HK-2 (cell line): Measurements from ENCODE around the gene PDLIM1.

Experiments
- DNase-seq: peaks from one replicate; pipeline ENCODE4 v3.0.0-alpha.2; 2018; ENCODE audit not compliant: unreplicated experiment

The PDLIM1 gene

DNA sequence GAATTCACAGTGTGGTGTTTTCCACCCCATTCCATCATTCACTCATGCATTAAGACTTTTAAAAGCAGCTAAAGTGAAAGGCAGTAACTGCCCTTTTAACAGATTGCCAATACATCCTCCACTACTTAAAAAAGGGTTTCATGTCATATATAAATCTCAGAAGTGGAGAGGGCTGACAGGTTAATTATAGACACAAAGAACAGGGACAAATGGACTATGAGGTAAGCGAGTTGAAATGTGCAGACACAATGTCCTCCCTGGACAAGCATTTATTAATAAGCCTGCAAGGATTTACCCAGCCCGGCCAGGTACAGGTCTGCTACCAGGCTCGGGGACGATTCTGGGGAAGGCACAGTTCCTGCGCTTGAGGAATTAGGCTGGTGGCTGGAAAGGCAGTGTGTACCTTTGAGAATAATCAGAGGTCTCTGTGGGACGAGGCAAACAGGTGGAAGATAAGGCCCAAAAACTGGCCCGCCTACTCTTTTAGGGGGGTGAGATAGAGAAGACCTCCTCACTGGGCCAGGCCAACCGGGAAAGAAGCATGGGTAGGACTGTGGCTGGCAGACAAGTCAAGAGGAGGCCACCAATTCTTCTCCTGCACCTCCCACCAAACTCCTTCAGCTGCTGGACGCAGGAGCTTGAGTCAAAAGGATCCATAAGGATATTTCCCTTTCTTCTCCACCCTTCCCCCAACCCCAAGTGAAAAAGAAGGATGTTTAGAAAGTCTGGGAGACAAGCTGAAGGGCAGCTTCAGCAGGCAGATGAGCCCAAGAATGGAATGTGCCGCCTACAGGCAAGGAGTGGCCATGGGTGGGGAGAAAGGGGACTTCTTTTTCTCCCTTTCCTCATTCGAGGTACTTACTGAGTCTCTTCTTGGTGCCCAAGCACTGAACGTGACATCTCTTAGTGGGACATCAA is 1.5 kb downstream of the PDLIM1 start:
- no peak for DNase-seq

DNA sequence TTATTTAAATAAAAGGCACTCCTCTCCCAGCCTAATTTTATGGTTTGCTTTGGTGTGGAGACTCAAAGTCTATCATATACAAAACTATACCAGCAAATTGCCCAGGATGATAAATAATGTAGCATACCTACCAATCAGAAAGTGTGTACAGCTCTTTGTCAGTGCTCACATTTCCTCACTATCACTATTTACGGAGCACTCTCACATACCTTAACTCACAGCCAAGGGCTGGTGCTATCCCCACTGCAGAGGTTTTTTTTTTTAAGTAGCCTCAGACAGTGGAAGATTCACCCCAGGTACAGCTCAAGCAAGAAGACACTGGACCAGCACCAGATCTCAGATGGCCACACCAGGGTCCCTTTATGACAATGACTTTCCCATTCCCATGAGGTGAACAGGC is 2.5 kb downstream of the PDLIM1 start:
- DNase-seq: no peak

DNA sequence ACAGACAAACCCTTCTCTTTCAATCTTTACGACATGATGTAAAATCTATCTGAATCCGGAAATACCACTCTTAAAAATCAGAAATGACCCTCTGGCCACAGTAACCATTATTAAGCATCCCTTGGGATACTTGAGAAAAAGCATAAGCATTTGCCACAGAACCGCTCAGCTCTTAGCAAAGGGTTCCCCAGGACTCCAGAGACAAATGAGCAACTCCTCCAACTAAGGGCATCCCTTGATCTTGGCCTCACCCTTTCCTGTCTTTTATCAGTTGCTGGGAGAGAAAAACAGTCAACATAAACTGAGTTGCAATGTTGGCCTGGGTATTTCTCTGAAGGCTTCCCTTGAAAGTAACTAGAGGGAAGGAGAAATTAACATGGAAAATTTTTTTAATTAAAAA is 3.5 kb downstream of the PDLIM1 start:
- no peak for DNase-seq

- DNase-seq: no peak
These were observed 4.1 kb downstream of the PDLIM1 start for GRCh38 chr10:95286707-95287106.

- DNase-seq: no peak
These were observed 5.2 kb downstream of the PDLIM1 start for GRCh38 chr10:95285556-95285955.

- no peak for DNase-seq
These were observed 6.0 kb downstream of the PDLIM1 start for GRCh38 chr10:95284807-95285206.

DNA sequence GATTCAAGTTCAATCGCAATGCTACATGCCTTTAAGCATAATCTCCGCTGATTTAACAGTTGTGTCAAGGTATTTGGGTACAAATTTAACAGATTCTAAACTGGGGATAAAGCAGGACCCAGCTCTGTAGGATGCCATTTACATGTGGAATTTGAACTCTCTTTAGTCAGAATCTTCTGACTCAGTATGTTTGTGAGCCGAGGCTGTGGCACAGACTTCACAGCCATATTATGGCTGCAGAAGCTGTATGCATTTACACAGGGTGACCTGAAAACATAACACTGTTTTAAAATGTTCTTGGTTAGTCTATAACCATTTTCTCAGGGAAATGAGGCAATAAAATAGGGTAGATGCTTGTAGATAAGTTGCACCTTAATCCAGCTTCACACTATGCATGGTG is 8.7 kb downstream of the PDLIM1 start:
- no peak for DNase-seq

GRCh38 chr10:95281206-95281605 is 9.6 kb downstream of the PDLIM1 start:
- no peak for DNase-seq

- DNase-seq: no peak
These were observed 10.2 kb downstream of the PDLIM1 start for GRCh38 chr10:95280637-95281036.

GRCh38 chr10:95279042-95279820 is 11.6 kb downstream of the PDLIM1 start:
- no peak for DNase-seq

DNA sequence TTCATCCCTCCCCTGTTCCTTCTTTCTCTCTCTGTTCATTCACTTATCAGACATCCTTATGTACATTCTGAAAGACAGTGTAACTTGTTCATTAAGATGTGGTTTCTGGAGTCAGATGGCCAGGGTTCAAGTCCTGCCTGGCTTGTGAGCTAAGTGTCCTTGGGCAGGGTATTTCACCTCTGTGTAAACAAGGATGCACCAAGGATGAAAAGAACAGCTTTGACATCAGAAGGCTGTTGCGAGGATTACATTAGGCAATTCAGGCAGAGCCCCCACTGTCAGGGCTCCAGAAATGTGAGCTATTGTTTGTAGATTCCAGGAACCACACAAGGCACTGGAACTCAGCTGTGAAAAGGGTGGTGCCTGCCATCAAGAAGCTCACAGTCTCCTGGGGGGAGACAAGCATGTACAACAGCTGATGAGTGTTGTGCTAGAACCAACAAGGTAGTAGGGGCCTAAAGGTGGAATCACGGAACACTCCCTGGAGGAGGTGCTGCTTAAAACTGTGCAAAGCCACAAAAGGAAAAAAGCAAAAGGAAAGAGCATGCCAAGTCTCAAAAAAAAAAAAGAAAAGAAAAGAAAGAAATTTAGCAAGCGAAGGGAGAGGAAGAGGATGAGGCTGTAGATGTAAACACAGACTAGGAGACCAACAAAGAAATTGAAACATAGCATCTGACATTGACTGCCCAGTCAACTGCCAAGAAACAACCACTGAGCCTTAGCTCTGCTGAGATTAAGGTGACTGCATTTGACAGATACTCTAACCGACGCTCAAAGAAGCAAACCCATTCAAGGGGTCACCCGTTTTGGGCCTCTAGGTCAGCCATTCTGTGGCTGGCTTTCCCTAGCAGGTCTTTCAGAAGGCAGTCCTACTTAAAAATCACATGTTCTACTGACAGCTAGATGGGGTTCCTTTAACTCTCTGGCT is 12.5 kb downstream of the PDLIM1 start:
- no peak for DNase-seq

DNA sequence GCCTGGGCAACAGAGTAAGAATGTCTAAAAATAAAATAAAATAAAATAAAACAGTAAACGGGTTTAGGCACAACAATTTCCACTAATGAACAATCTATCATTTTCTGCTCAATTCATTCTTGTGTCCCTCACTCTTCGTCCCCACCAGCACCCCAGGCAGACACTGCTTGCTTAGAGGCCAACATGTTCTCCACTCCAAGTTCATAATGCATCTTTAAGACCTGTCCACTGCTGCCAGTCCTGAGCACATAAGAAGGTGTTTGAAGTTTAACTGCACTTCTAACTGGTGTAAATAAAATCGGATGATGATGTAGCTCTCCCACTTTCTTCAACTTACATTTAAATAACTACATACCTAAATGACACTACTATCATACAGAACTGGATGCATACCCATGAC is 13.2 kb downstream of the PDLIM1 start:
- DNase-seq: no peak

- DNase-seq: no peak
These were observed 13.6 kb downstream of the PDLIM1 start for GRCh38 chr10:95277201-95277570.

DNA sequence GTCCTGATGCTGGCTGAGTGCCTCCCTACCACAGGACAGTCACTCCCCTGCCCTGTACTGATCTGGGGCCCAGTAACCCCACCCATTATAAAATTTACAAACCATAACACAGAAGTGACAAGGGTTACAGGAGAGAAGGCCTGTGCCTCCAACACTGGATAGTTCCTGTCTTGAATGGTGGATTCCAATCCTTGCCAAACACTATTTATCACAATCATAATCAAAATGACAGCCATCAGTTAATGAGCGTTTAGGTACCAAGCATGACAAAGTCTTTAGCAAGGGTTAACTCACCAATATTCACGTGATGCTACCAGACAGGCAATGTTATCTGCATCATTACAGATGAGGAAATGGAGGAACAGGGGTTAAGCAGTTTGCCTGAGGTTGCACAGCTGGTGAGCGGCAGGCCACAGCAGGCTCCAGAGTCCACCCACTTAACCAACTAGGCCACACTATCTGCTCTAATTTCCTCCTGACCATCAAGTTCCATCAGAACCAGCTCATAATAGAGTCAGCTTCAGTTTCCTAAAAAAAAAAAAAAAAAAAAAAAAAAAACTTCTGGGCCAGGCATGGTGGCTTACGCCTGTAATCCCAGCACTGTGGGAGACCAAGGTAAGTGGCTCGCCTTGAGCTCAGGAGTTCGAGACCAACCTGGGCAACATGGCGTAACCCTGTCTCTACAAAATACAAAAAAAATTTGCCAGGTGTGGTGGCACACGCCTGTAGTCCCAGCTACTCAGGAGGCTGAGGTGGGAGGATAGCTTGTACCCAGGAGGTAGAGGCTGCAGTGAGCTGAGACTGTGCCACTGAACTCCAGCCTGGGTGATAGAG is 14.2 kb downstream of the PDLIM1 start:
- no peak for DNase-seq

- DNase-seq: no peak
These were observed 15.0 kb downstream of the PDLIM1 start for GRCh38 chr10:95275726-95276366.

- no peak for DNase-seq
These were observed 17.1 kb downstream of the PDLIM1 start for GRCh38 chr10:95273393-95274312.

GRCh38 chr10:95268438-95268837 is 22.4 kb downstream of the PDLIM1 start:
- no peak for DNase-seq

GRCh38 chr10:95267251-95267650 is 23.6 kb downstream of the PDLIM1 start:
- DNase-seq: no peak

DNA sequence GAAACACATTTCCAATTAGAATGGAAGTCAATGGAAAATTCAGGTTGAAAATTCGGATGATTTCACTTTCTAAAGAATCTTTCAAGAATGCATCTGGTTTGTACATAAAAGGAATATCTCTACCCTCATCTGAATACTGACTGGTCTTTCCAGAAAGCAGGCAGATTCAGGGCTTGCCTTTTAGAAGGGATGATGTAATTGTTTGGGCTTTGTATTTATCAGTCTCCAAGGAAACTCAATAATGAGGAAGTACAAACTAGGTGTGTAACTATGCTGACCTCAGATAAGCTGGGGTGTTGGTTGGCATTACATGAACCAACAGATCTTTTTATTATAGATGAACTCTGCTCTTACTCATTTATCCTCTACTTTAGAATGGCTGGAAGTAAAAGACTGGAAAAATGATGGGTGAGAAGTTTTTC is 24.1 kb downstream of the PDLIM1 start:
- DNase-seq: no peak
